GM23248 (cell line): ENCODE measurements around the gene MEIS2. TPM values are rescaled to one million over a fixed set of nuclear protein-coding genes. Genes with fewer than 3 reads are reported as not detected.

Experiments used
- DNase-seq: peaks from one replicate; pipeline ENCODE4 v3.0.0-alpha.2; 2015
- H2AFZ ChIP-seq: fragments of 200-600 bp; sonication (generic); 2 replicates; pipeline ENCODE4 v1.6.1; 2016; ENCODE audit warnings: antibody characterized with exemption
- H3F3A ChIP-seq: fragments of 200-600 bp; sonication (generic); 2 replicates; pipeline ENCODE4 v1.6.1; 2016; ENCODE audit warnings: mild to moderate bottlenecking, antibody characterized with exemption, mixed run types; ENCODE audit not compliant: insufficient read depth
- H3K27ac ChIP-seq: fragments of 200-600 bp; sonication (generic); 2 replicates; pipeline ENCODE4 v1.5.1; 2016; ENCODE audit warnings: mild to moderate bottlenecking
- H3K27me3 ChIP-seq: fragments of 200-600 bp; sonication (generic); replicated peaks from 2 replicates; pipeline ENCODE4 v1.6.1; 2016; ENCODE audit warnings: mild to moderate bottlenecking; ENCODE audit not compliant: insufficient read depth
- H3K36me3 ChIP-seq: fragments of 200-600 bp; sonication (generic); 2 replicates; pipeline ENCODE4 v1.6.1; 2016; ENCODE audit warnings: low read depth, mild to moderate bottlenecking
- H3K4me1 ChIP-seq: fragments of 200-600 bp; sonication (generic); 2 replicates; pipeline ENCODE4 v1.6.1; 2016; ENCODE audit warnings: mild to moderate bottlenecking; ENCODE audit not compliant: insufficient read depth
- H3K4me2 ChIP-seq: fragments of 200-600 bp; sonication (generic); one replicate; pipeline ENCODE4 v1.6.1; 2016; ENCODE audit warnings: mild to moderate bottlenecking; ENCODE audit not compliant: unreplicated experiment
- H3K4me3 ChIP-seq: fragments of 200-600 bp; sonication (generic); 2 replicates; pipeline ENCODE4 v1.5.1; 2016; ENCODE audit warnings: mild to moderate bottlenecking
- H3K79me2 ChIP-seq: fragments of 200-600 bp; sonication (generic); 2 replicates; pipeline ENCODE4 v1.6.1; 2016; ENCODE audit warnings: mild to moderate bottlenecking; ENCODE audit not compliant: insufficient read depth
- H3K9ac ChIP-seq: fragments of 200-600 bp; sonication (generic); 2 replicates; pipeline ENCODE4 v1.6.1; 2016; ENCODE audit warnings: mild to moderate bottlenecking
- H3K9me2 ChIP-seq: fragments of 200-600 bp; sonication (generic); 2 replicates; pipeline ENCODE4 v1.6.1; 2016; ENCODE audit warnings: mixed run types, mild to moderate bottlenecking, moderate library complexity; ENCODE audit not compliant: insufficient read depth
- H3K9me3 ChIP-seq: fragments of 200-600 bp; sonication (generic); one replicate; pipeline ENCODE4 v1.6.1; 2017; ENCODE audit warnings: low read depth
- H4K20me1 ChIP-seq: fragments of 200-600 bp; sonication (generic); 2 replicates; pipeline ENCODE4 v1.6.0; 2016; ENCODE audit not compliant: insufficient read depth
- EZH2 ChIP-seq: fragments of 200-600 bp; sonication (generic); IDR thresholded peaks from 2 replicates; pipeline ENCODE4 v1.6.1; 2018; ENCODE audit warnings: antibody characterized with exemption, mild to moderate bottlenecking; ENCODE audit not compliant: insufficient read depth, poor library complexity, severe bottlenecking
- EZH2phosphoT487 ChIP-seq: fragments of 200-600 bp; sonication (generic); IDR thresholded peaks from 2 replicates; pipeline ENCODE4 v1.6.1; 2018; ENCODE audit warnings: antibody characterized with exemption, moderate library complexity, mild to moderate bottlenecking, low read depth; ENCODE audit not compliant: insufficient read depth
- WGBS, 2 experiments: methylation state at CpG; one replicate each; pipeline ENCODE4 v1.1.6; 2015 to 2017; ENCODE audit warnings: low lambda C conversion rate in 2 of 2, low coverage in 1 of 2; ENCODE audit errors: missing lambda C conversion rate in 2 of 2; 5-methylcytosine and 5-hydroxymethylcytosine counted together
- in situ Hi-C: fragments of 300-500 bp; cut with MboI; formaldehyde crosslinking; loops from 2 replicates; pipeline ENCODE4 v1.15.0; 2020
- polyA plus RNA-seq: library from polyadenylated mRNA; unstranded; fragments of >200 nt; fragmentation: Nextera tagmentation; extraction: Ambion mirVana; gene quantifications from 2 replicates; pipeline ENCODE4 v1.2.1, GENCODE V29; 2016
- total RNA-seq: library from RNA; depleted of rRNA; stranded (reverse); fragments of >200 nt; shearing (Covaris generic); gene quantifications from 2 replicates; pipeline ENCODE4 v1.2.3, GENCODE V29; 2014

MEIS2 gene
- total and polyA plus RNA-seq, 2 experiments from 2014 or later, result 23.7 to 24.1 TPM

DNA sequence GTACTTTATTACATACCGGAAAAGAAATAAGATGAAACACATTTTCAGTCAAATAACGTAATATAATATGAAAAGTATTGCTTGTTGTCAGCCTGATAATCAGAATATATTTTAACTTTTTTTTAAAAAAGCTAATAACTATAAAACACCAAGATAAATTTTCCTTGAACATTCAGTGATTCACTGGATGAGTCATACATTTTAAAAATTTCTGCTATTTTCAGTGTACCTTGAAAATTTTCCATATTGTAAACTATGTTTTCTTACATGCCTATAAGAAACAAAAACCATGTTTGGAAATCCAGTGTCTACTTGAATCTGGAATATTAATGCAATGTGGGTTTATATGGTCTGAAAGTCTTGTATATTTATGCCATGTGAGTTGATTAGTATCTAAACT, 36.3 kb upstream of the MEIS2 start:
- no peaks in the 10 kb centered on the region for H3K27me3 ChIP-seq
- H3K27ac ChIP-seq, result no peak overlapping the region
- TF ChIP-seq EZH2 (no peak), EZH2phosphoT487 (no peak)
- no peaks in the 10 kb centered on the region for H3K9me2 ChIP-seq
- DNase-seq, result peak; percentile 47
- H4K20me1 ChIP-seq, result no peaks in the 10 kb centered on the region
- peaks cover 20% of the 10 kb centered on the region for H3K4me1 ChIP-seq
- H3F3A ChIP-seq, result peaks cover 11% of the 10 kb centered on the region; the same call in 1 of the 2 replicates
- H3K79me2 ChIP-seq, result no peaks in the 10 kb centered on the region
- H2AFZ ChIP-seq, result no peak overlapping the region
- no peaks in the 10 kb centered on the region for H3K36me3 ChIP-seq
- 80 to 85% methylated on average over 2 of the region's 2 CpGs for WGBS, 2 experiments
- peak overlapping the region; percentile 8 for H3K4me2 ChIP-seq
- in situ Hi-C loops, result loop anchor here (25.0 kb wide), 1 partner anchor 751 kb away; no protein-coding TSS in a partner anchor
- H3K4me3 ChIP-seq, result no peak overlapping the region
- no peak overlapping the region for H3K9ac ChIP-seq
- no peaks in the 10 kb centered on the region for H3K9me3 ChIP-seq

DNA sequence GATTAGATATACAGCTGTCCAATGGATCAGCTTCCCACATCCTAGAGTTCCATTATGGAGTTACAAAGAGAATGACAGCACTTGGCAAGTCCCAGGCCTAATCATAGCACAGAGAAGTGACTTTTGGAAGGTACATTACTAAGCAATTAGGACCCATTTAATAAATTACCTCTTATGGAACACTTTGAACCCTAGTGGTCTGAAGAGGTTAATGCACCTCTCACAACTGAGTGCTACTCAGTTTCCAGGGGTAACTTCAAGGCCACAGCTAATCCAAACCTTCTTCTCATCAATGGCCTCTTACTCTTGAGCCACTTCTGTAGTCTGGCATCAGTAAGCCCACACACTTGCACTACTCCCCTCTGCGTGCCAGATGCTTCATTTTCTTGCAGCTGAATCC, 34.9 kb upstream of the MEIS2 start:
- TF ChIP-seq EZH2phosphoT487, result no peak
- TF ChIP-seq EZH2, result no peak
- H3K9me3 ChIP-seq, result no peaks in the 10 kb centered on the region
- H3K79me2 ChIP-seq, result no peaks in the 10 kb centered on the region
- no peaks in the 10 kb centered on the region for H4K20me1 ChIP-seq
- no peaks in the 10 kb centered on the region for H3K9me2 ChIP-seq
- H3K9ac ChIP-seq, result no peak overlapping the region
- no peaks in the 10 kb centered on the region for H3K27me3 ChIP-seq
- no peaks in the 10 kb centered on the region for H3K36me3 ChIP-seq
- in situ Hi-C loops, result loop anchor here (25.0 kb wide), 1 partner anchor 752 kb away; no protein-coding TSS in a partner anchor
- DNase-seq, result peak; percentile 25
- WGBS, 2 experiments, result 77 to 80% methylated on average over 1 of the region's 1 CpG
- no peak overlapping the region for H3K27ac ChIP-seq
- 0 out of 2 replicates have a peak, but pooled peaks cover under 1% of the 10 kb centered on the region for H3F3A ChIP-seq
- no peak overlapping the region for H3K4me2 ChIP-seq
- H3K4me1 ChIP-seq, result peaks cover 16% of the 10 kb centered on the region
- H2AFZ ChIP-seq, result no peak overlapping the region
- H3K4me3 ChIP-seq, result no peak overlapping the region

DNA sequence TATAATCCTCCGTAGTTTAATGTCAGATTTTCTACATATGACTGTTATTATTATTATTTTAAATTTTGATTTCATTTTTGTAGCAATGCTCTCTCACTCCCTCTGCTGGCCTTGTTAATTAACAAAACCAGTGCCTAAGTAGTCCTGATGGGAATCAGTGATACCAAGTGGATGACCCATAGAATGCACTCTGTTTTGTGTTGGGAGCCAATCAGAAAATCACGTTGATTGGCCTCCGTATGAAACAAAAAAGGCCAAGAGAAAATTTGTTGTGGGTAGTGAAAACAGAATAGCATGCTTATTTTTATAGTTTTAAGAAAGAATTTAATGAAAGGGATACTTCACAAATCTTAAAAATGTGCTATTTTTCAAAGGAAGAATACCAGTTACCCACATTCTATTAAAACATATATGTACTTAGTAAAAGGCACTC, 34.4 kb upstream of the MEIS2 start:
- no peaks in the 10 kb centered on the region for H3F3A ChIP-seq
- no peaks in the 10 kb centered on the region for H3K27me3 ChIP-seq
- peaks cover 18% of the 10 kb centered on the region for H3K4me1 ChIP-seq
- peak overlapping the region; percentile 43 for H3K4me2 ChIP-seq
- H3K9ac ChIP-seq, result no peak overlapping the region
- H3K36me3 ChIP-seq, result no peaks in the 10 kb centered on the region
- no peak overlapping the region for H3K27ac ChIP-seq
- DNase-seq, result peak; percentile 75
- H3K9me2 ChIP-seq, result no peaks in the 10 kb centered on the region
- no peaks in the 10 kb centered on the region for H4K20me1 ChIP-seq
- WGBS, 2 experiments, result 4 to 5% methylated on average over 3 of the region's 3 CpGs
- no peak for TF ChIP-seq EZH2
- no peak overlapping the region for H3K4me3 ChIP-seq
- H3K79me2 ChIP-seq, result no peaks in the 10 kb centered on the region
- H2AFZ ChIP-seq, result peak overlapping the region; percentile 75; the same call in 1 of the 2 replicates
- in situ Hi-C loops, result loop anchor here (25.0 kb wide), 1 partner anchor 753 kb away; no protein-coding TSS in a partner anchor
- no peaks in the 10 kb centered on the region for H3K9me3 ChIP-seq

DNA sequence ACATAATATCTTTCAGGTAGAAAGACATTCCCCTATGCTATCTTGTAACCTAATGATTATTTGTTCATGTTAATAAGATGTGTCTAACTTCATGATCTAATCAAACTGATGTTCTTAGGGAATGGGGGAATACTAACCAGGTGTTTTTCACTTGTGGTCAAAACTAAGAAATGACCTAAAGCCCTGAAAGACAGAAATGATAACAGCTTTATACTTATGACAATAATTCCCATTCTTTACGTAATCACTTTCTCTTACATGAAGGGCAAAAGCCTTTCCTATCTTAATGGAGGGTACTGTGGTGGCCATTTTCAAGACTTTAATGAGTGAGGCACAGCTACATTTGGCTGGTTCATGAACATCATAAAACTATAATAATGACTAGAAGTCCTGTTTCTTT, 33.9 kb upstream of the MEIS2 start:
- Histone ChIP-seq H3K36me3 (no peaks in the 10 kb centered on the region), H3K9ac (no peak overlapping the region), H3K27ac (no peak overlapping the region), H3K4me3 (no peak overlapping the region), H3F3A (no peaks in the 10 kb centered on the region), H3K4me1 (peaks cover 18% of the 10 kb centered on the region), H4K20me1 (no peaks in the 10 kb centered on the region), H2AFZ (peak overlapping the region; percentile 75), H3K4me2 (peak overlapping the region; percentile 43), H3K27me3 (no peaks in the 10 kb centered on the region), H3K79me2 (no peaks in the 10 kb centered on the region), H3K9me3 (no peaks in the 10 kb centered on the region), H3K9me2 (no peaks in the 10 kb centered on the region)
- in situ Hi-C loops, result loop anchor here (25.0 kb wide), 1 partner anchor 753 kb away; no protein-coding TSS in a partner anchor
- 29 to 32% methylated on average over 1 of the region's 1 CpG for WGBS, 2 experiments
- peak; percentile 7 for DNase-seq
- no peak for TF ChIP-seq EZH2phosphoT487
- no peak for TF ChIP-seq EZH2

DNA sequence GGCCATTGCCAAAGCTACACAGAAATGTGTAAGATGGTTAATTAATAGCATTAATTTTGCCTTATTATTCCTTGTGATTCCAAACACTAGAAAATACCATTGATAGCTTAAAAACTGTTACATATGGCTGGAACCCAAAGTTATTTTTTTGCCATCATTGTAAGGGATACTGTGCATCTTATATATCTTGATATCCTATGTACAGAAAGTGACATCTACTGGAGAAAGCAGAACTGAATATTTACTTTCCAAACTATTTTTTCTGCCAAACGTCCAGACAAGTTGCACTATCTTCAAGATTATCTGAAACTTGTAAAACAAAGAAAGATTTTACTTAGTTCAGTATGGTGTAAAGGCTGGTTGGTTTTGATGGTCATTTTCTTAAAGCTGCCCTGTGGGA, 33.3 kb upstream of the MEIS2 start:
- Histone ChIP-seq H3K36me3 (no peaks in the 10 kb centered on the region), H3K27me3 (no peaks in the 10 kb centered on the region), H3K79me2 (no peaks in the 10 kb centered on the region), H2AFZ (peak overlapping the region; percentile 75), H3K4me3 (no peak overlapping the region), H3K9me3 (no peaks in the 10 kb centered on the region), H3F3A (no peaks in the 10 kb centered on the region), H3K9ac (no peak overlapping the region), H3K4me1 (peaks cover 18% of the 10 kb centered on the region), H3K27ac (no peak overlapping the region), H3K4me2 (no peak overlapping the region), H3K9me2 (no peaks in the 10 kb centered on the region), H4K20me1 (no peaks in the 10 kb centered on the region)
- TF ChIP-seq EZH2 (no peak), EZH2phosphoT487 (no peak)
- 0 to 4% methylated on average over 1 of the region's 1 CpG for WGBS, 2 experiments
- DNase-seq, result peak; percentile 48
- in situ Hi-C loops, result loop anchor here (25.0 kb wide), 1 partner anchor 754 kb away; no protein-coding TSS in a partner anchor
